WTC11 (cell line): ENCODE measurements around the gene NFILZ. TPM values are rescaled to one million over a fixed set of nuclear protein-coding genes. Genes with fewer than 3 reads are reported as not detected.
"Not testable (repeated sequence)": the region's sequence is repeated elsewhere in the genome, so short reads cannot be mapped to it uniquely, and the experiment has no call there.

ENCODE experiments used
- ATAC-seq: fragments of 200-7000 bp; cut with Tn5 transposase; 2 replicates; pipeline ENCODE4 v1.10.0; 2021; ENCODE audit warnings: mild to moderate bottlenecking, moderate library complexity
- CTCF ChIA-PET: fragments of 300-600 bp; sonication (Branson Sonifier 250); formaldehyde crosslinking; loops from one replicate; lab custom pipeline; 2021; ENCODE audit warnings: antibody characterized with exemption; lab: Charles Lee
- POLR2A ChIA-PET: fragments of 350-600 bp; sonication (Branson Sonifier 250); formaldehyde crosslinking; loops from one replicate; lab custom pipeline; 2021; ENCODE audit warnings: antibody characterized with exemption; lab: Charles Lee
- DNase-seq: peaks from one replicate; pipeline ENCODE4 v3.0.0; 2021; ENCODE audit warnings: low spot score
- H3K27ac Mint-ChIP-seq: 2 replicates; pipeline ENCODE4 v1.8.0; 2021; ENCODE audit warnings: mixed read lengths
- H3K27me3 Mint-ChIP-seq: 2 replicates; pipeline ENCODE4 v1.8.0; 2021; ENCODE audit warnings: low read depth, mild to moderate bottlenecking, moderate library complexity, mixed read lengths
- H3K36me3 Mint-ChIP-seq: 2 replicates; pipeline ENCODE4 v1.8.0; 2021; ENCODE audit warnings: mixed read lengths
- H3K4me1 Mint-ChIP-seq: 2 replicates; pipeline ENCODE4 v1.8.0; 2022; ENCODE audit warnings: mixed read lengths
- H3K4me3 Mint-ChIP-seq: 2 replicates; pipeline ENCODE4 v1.8.0; 2021; ENCODE audit warnings: mild to moderate bottlenecking, moderate library complexity, mixed read lengths
- H3K9me3 Mint-ChIP-seq: 2 replicates; pipeline ENCODE4 v1.8.0; 2021; ENCODE audit warnings: mixed read lengths
- AR ChIP-seq: fragments of 250-450 bp; sonication (Bioruptor Pico); IDR thresholded peaks from 2 replicates; pipeline ENCODE4 v1.9.0; 2021; ENCODE audit warnings: mild to moderate bottlenecking
- ATF1 ChIP-seq: sonication (generic); formaldehyde crosslinking; IDR thresholded peaks from 2 replicates; pipeline ENCODE4 v1.8.1; 2023; ENCODE audit warnings: mild to moderate bottlenecking, moderate library complexity, missing genetic modification reagents
- ATF2 ChIP-seq: sonication (generic); formaldehyde crosslinking; IDR thresholded peaks from 2 replicates; pipeline ENCODE4 v1.8.1; 2022; ENCODE audit warnings: low read depth, missing genetic modification reagents, borderline replicate concordance
- CDX4 ChIP-seq: fragments of 250-450 bp; sonication (Bioruptor Pico); IDR thresholded peaks from 2 replicates; pipeline ENCODE4 v1.9.0; 2021; ENCODE audit warnings: moderate library complexity, mild to moderate bottlenecking, inconsistent platforms, borderline replicate concordance
- E2F1 ChIP-seq: sonication (generic); formaldehyde crosslinking; IDR thresholded peaks from 2 replicates; pipeline ENCODE4 v1.8.0; 2022; ENCODE audit warnings: mild to moderate bottlenecking, missing genetic modification reagents
- E2F5 ChIP-seq: sonication (generic); formaldehyde crosslinking; IDR thresholded peaks from 2 replicates; pipeline ENCODE4 v1.8.1; 2022; ENCODE audit warnings: mild to moderate bottlenecking, moderate library complexity, missing genetic modification reagents
- FOXJ3 ChIP-seq: sonication (generic); formaldehyde crosslinking; IDR thresholded peaks from 2 replicates; pipeline ENCODE4 v1.9.0; 2021; ENCODE audit warnings: missing genetic modification reagents, mild to moderate bottlenecking, borderline replicate concordance
- FOXP4 ChIP-seq: sonication (generic); formaldehyde crosslinking; IDR thresholded peaks from 2 replicates; pipeline ENCODE4 v1.8.0; 2022; ENCODE audit warnings: mild to moderate bottlenecking, missing genetic modification reagents
- GRHL2 ChIP-seq: fragments of 250-450 bp; sonication (Bioruptor Pico); IDR thresholded peaks from 2 replicates; pipeline ENCODE4 v1.8.0; 2022; ENCODE audit warnings: mild to moderate bottlenecking, moderate library complexity; ENCODE audit not compliant: insufficient replicate concordance, severe bottlenecking
- IRF2 ChIP-seq: sonication (generic); formaldehyde crosslinking; IDR thresholded peaks from 2 replicates; pipeline ENCODE4 v1.8.0; 2022; ENCODE audit warnings: low read depth, missing genetic modification reagents, borderline replicate concordance
- NFATC4 ChIP-seq: fragments of 250-450 bp; sonication (Bioruptor Pico); IDR thresholded peaks from 2 replicates; pipeline ENCODE4 v1.9.0; 2021; ENCODE audit warnings: mild to moderate bottlenecking
- SMAD3 ChIP-seq: sonication (generic); formaldehyde crosslinking; IDR thresholded peaks from 2 replicates; pipeline ENCODE4 v1.8.0; 2022; ENCODE audit warnings: missing genetic modification reagents, mild to moderate bottlenecking, borderline replicate concordance
- TEAD4 ChIP-seq: sonication (generic); formaldehyde crosslinking; IDR thresholded peaks from 2 replicates; pipeline ENCODE4 v1.8.0; 2022; ENCODE audit warnings: mild to moderate bottlenecking, missing genetic modification reagents
- TP53 ChIP-seq: sonication (generic); formaldehyde crosslinking; IDR thresholded peaks from 2 replicates; pipeline ENCODE4 v1.8.1; 2023; ENCODE audit warnings: mild to moderate bottlenecking, missing genetic modification reagents
- ZNF121 ChIP-seq: sonication (generic); formaldehyde crosslinking; IDR thresholded peaks from 2 replicates; pipeline ENCODE4 v1.8.0; 2023; ENCODE audit warnings: missing genetic modification reagents
- ZNF396 ChIP-seq: fragments of 250-450 bp; sonication (Bioruptor Pico); IDR thresholded peaks from 2 replicates; pipeline ENCODE4 v1.8.0; 2021; ENCODE audit warnings: mild to moderate bottlenecking, moderate library complexity, borderline replicate concordance
- ZNF416 ChIP-seq: fragments of 250-450 bp; sonication (Bioruptor Pico); IDR thresholded peaks from 2 replicates; pipeline ENCODE4 v1.9.0; 2021; ENCODE audit warnings: mild to moderate bottlenecking, inconsistent platforms
- total RNA-seq: library from RNA; stranded (reverse); gene quantifications from 3 replicates; pipeline ENCODE4 v1.2.3, GENCODE V29; 2021

NFILZ gene
- total RNA-seq, 1 experiment from 2014 or later: not detected

GRCh38 chr19:8616861-8617260 lies 13.6 kb upstream of the NFILZ start:
- TF ChIP-seq IRF2 (CRISPR knock-in tag) (no peak), ZNF121 (CRISPR knock-in tag) (peak; percentile 59; the same call in 1 of the 2 replicates), TP53 (CRISPR knock-in tag) (no peak), GRHL2 (no peak)

GRCh38 chr19:8617325-8617724 lies 13.1 kb upstream of the NFILZ start:
- H3K4me1 Mint-ChIP-seq, H3K27ac Mint-ChIP-seq, POLR2A ChIA-PET: not testable (repeated sequence)

More at GRCh38 chr19:8616861-8617260, 13.6 kb upstream of the NFILZ start:
- peaks cover 9% of the 10 kb centered on the region for H3K4me1 Mint-ChIP-seq
- H3K9me3 Mint-ChIP-seq: no peaks in the 10 kb centered on the region
- no peak overlapping the region for H3K4me3 Mint-ChIP-seq
- CTCF ChIA-PET: interaction anchor here (0.6 to 2.7 kb wide), 8 partner anchors 11 to 103 kb away, joined by 3 to 31 read pairs (median 10); partner anchors contain the start of genes MYO1F and ZNF414
- H3K27me3 Mint-ChIP-seq: no peaks in the 10 kb centered on the region
- no peak overlapping the region for H3K27ac Mint-ChIP-seq
- ATAC-seq (no peak), DNase-seq (no peak)
- H3K36me3 Mint-ChIP-seq: no peaks in the 10 kb centered on the region
- POLR2A ChIA-PET: no interaction called here

GRCh38 chr19:8617984-8618383 lies 12.4 kb upstream of the NFILZ start:
- Mint-ChIP-seq H3K27ac (no peak overlapping the region), H3K4me3 (no peak overlapping the region), H3K27me3 (no peaks in the 10 kb centered on the region), H3K36me3 (no peaks in the 10 kb centered on the region), H3K4me1 (no peaks in the 10 kb centered on the region; the same call in 1 of the 2 replicates), H3K9me3 (no peaks in the 10 kb centered on the region)
- ATAC-seq (no peak), DNase-seq (no peak)
- ChIA-PET CTCF (interaction anchor here (0.6 kb wide), 1 partner anchor 9 kb away, joined by 3 read pairs; no protein-coding TSS in a partner anchor), POLR2A (no interaction called here)
- TF ChIP-seq E2F1 (CRISPR knock-in tag): no peak

More at GRCh38 chr19:8617325-8617724, 13.1 kb upstream of the NFILZ start:
- H3K36me3 Mint-ChIP-seq, H3K27me3 Mint-ChIP-seq, H3K9me3 Mint-ChIP-seq, DNase-seq, ATAC-seq, H3K4me3 Mint-ChIP-seq: not testable (repeated sequence)
- CTCF ChIA-PET: interaction anchor here (0.6 to 2.7 kb wide), 5 partner anchors 10 to 39 kb away, joined by 3 to 31 read pairs (median 15); partner anchors contain the start of gene MYO1F

GRCh38 chr19:8618751-8619150 lies 11.7 kb upstream of the NFILZ start:
- DNase-seq (no peak), ATAC-seq (no peak)
- H3K4me1 Mint-ChIP-seq: no peaks in the 10 kb centered on the region; the same call in 1 of the 2 replicates
- no peak overlapping the region for H3K27ac Mint-ChIP-seq
- TF ChIP-seq SMAD3 (CRISPR knock-in tag) (no peak), AR (CRISPR knock-in tag) (no peak), ATF2 (CRISPR knock-in tag) (no peak), FOXP4 (CRISPR knock-in tag) (no peak), ATF1 (CRISPR knock-in tag) (no peak), ZNF396 (CRISPR knock-in tag) (no peak), CDX4 (CRISPR knock-in tag) (no peak), NFATC4 (no peak), FOXJ3 (no peak), TEAD4 (no peak), E2F5 (CRISPR knock-in tag) (no peak), ZNF416 (CRISPR knock-in tag) (no peak)
- no peak overlapping the region for H3K4me3 Mint-ChIP-seq
- no peaks in the 10 kb centered on the region for H3K27me3 Mint-ChIP-seq
- no peaks in the 10 kb centered on the region for H3K36me3 Mint-ChIP-seq
- ChIA-PET CTCF (no interaction called here), POLR2A (no interaction called here)
- no peaks in the 10 kb centered on the region for H3K9me3 Mint-ChIP-seq

- H3K36me3 Mint-ChIP-seq, POLR2A ChIA-PET, DNase-seq, H3K4me1 Mint-ChIP-seq, H3K27ac Mint-ChIP-seq, H3K9me3 Mint-ChIP-seq, H3K27me3 Mint-ChIP-seq, H3K4me3 Mint-ChIP-seq: not testable (repeated sequence)
- CTCF ChIA-PET: interaction anchor here (0.6 to 2.1 kb wide), 6 partner anchors 29 to 161 kb away, joined by 3 to 12 read pairs (median 4); partner anchors contain the start of gene ACTL9
- peak; percentile 58; the same call in 1 of the 2 replicates for ATAC-seq
These were observed 7.5 kb upstream of the NFILZ start for GRCh38 chr19:8622886-8623285.
